Natural killer cell (primary cell): ENCODE data around the gene COL27A1. TPM values are rescaled to one million over a fixed set of nuclear protein-coding genes. Genes with fewer than 3 reads are reported as not detected.

Source experiments
- ATAC-seq, 3 donors: fragments of 150-1000 bp in 2 of 3; fragments of 200-7000 bp in 1 of 3; cut with Tn5 transposase; 1 replicate in 1 of 3; 2 replicates in 2 of 3; pipeline ENCODE4 v1.10.0; 2021; ENCODE audit warnings: mild to moderate bottlenecking in 2 of 3, moderate library complexity in 2 of 3
- DNase-seq, 2 donors: peaks; one replicate each; pipeline versions ENCODE4 v3.0.0 to v3.0.0-alpha.2; 2013 to 2021; ENCODE audit warnings: mixed read lengths in 1 of 2
- H3K27ac ChIP-seq: one replicate; pipeline ENCODE4 v1.5.1; 2013; ENCODE audit warnings: mild to moderate bottlenecking, low read length
- H3K27me3 ChIP-seq: one replicate; pipeline ENCODE4 v1.6.1; 2013; ENCODE audit warnings: low read length; ENCODE audit not compliant: control insufficient read depth, insufficient read depth
- H3K36me3 ChIP-seq: one replicate; pipeline ENCODE4 v1.6.1; 2013; ENCODE audit warnings: low read length; ENCODE audit not compliant: control insufficient read depth, insufficient read depth
- H3K4me1 ChIP-seq: one replicate; pipeline ENCODE4 v1.6.1; 2013; ENCODE audit warnings: low read length; ENCODE audit not compliant: control insufficient read depth, insufficient read depth
- H3K4me3 ChIP-seq: one replicate; pipeline ENCODE4 v1.5.1; 2013; ENCODE audit warnings: low read length
- H3K9me3 ChIP-seq: one replicate; pipeline ENCODE4 v1.6.1; 2013; ENCODE audit warnings: low read length; ENCODE audit not compliant: control insufficient read depth, insufficient read depth
- H3K27ac Mint-ChIP-seq, 2 donors: one replicate each; pipeline ENCODE4 v1.8.0; 2022; ENCODE audit warnings: mild to moderate bottlenecking in 2 of 2, mixed read lengths in 2 of 2, moderate library complexity in 1 of 2
- H3K27me3 Mint-ChIP-seq, 2 donors: one replicate each; pipeline ENCODE4 v1.8.0; 2022; ENCODE audit warnings: low read depth in 2 of 2, mixed read lengths in 2 of 2
- H3K36me3 Mint-ChIP-seq: one replicate; pipeline ENCODE4 v1.8.0; 2022; ENCODE audit warnings: mixed read lengths
- H3K4me1 Mint-ChIP-seq, 2 donors: one replicate each; pipeline ENCODE4 v1.8.0; 2022; ENCODE audit warnings: mixed read lengths in 2 of 2
- H3K4me3 Mint-ChIP-seq: one replicate; pipeline ENCODE4 v1.8.0; 2022; ENCODE audit warnings: mild to moderate bottlenecking, moderate library complexity, mixed read lengths
- H3K9me3 Mint-ChIP-seq, 2 donors: one replicate each; pipeline ENCODE4 v1.8.0; 2022; ENCODE audit warnings: mixed read lengths in 2 of 2
- CTCF ChIP-seq: fragments of 200-600 bp; IDR thresholded peaks from one replicate; pipeline ENCODE4 v1.8.0; 2022; ENCODE audit warnings: antibody characterized with exemption
- WGBS: methylation state at CpG from one replicate; pipeline ENCODE4 v1.1.7; 2013; ENCODE audit warnings: missing lambda C conversion rate; ENCODE audit not compliant: insufficient coverage; 5-methylcytosine and 5-hydroxymethylcytosine counted together
- intact Hi-C: fragments of 100-400 bp; cut with micrococcal nuclease; formaldehyde crosslinking; loops from one replicate; pipeline ENCODE4 v1.14.2; 2022
- total RNA-seq, 4 donors: library from RNA; stranded (reverse); fragments of 120-200 nt in 1 of 4; gene quantifications; one replicate each; pipeline versions ENCODE4 v1.2.3 to v1.2.4, GENCODE V29; 2013 to 2022

The COL27A1 gene
- total RNA-seq, 3 donors from 2014 or later (not counting 1 experiment from before 2014, with no cell fraction given) = not detected

GRCh38 chr9:114143234-114143633 lies 12.1 kb upstream of the COL27A1 start:
- H3K27ac Mint-ChIP-seq = no peak overlapping the region
- Histone ChIP-seq H3K27ac (no peak overlapping the region), H3K4me3 (no peak overlapping the region), H3K9me3 (no peaks in the 10 kb centered on the region), H3K27me3 (no peaks in the 10 kb centered on the region), H3K36me3 (no peaks in the 10 kb centered on the region), H3K4me1 (no peaks in the 10 kb centered on the region)
- no peaks in the 10 kb centered on the region for H3K9me3 Mint-ChIP-seq
- no peak for TF ChIP-seq CTCF
- H3K4me3 Mint-ChIP-seq = no peak overlapping the region
- H3K36me3 Mint-ChIP-seq = no peaks in the 10 kb centered on the region
- DNase-seq = no peak
- peaks cover 4 to 16% of the 10 kb centered on the region in 2 donors for H3K27me3 Mint-ChIP-seq
- 92% methylated on average over 5 of the region's 5 CpGs for WGBS
- intact Hi-C loops = no loop called here
- no peaks in the 10 kb centered on the region for H3K4me1 Mint-ChIP-seq
- no peak for ATAC-seq

DNA sequence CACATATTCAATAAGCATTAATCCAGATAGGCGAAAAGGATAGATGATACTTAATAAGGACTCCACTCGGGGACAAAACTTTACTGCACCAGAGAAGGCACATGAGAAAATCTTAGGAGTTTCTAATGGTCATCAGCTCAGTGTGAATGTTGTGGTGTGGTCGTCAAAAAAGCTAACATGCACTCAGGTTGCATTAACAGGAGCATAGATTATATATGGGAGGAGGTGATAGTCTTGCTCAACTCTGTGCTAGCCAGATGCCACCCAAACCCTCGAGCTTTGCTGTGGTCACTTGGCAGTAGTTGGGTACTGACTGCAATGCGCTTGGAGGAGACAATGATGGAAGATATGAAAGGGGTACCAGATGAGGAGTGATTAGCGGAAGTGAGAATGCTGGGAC lies 8.6 kb upstream of the COL27A1 start:
- intact Hi-C loops = no loop called here
- Mint-ChIP-seq H3K4me3 (no peak overlapping the region), H3K27ac (no peak overlapping the region), H3K9me3 (no peaks in the 10 kb centered on the region), H3K4me1 (no peaks in the 10 kb centered on the region), H3K27me3 (peaks cover 16 to 22% of the 10 kb centered on the region in 2 donors), H3K36me3 (no peaks in the 10 kb centered on the region)
- Histone ChIP-seq H3K4me3 (no peak overlapping the region), H3K27ac (no peak overlapping the region), H3K4me1 (no peaks in the 10 kb centered on the region), H3K27me3 (peaks cover 2% of the 10 kb centered on the region), H3K9me3 (no peaks in the 10 kb centered on the region), H3K36me3 (no peaks in the 10 kb centered on the region)
- no peak for ATAC-seq
- 85% methylated on average over 6 of the region's 6 CpGs for WGBS
- no peak for DNase-seq
- TF ChIP-seq CTCF = no peak

DNA sequence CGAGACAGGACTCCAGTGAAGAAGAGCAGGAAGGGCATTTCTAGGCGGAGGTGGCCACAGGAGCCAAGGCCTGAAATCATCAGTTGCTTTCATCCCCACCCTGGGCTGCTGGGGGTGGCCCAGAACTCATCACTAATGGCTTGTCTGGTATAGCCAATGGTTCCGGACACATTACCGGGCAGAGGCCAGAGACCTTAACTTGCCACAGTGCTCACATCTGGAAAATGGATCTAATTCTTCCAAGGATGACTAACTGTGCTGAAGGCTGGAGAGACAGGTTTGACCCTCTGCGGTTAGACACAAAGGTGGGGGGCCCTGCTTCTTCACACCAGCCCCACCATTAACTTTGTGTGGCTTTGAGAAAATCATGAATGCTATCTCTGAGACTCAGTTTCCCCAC lies 6.2 kb upstream of the COL27A1 start:
- Mint-ChIP-seq H3K27me3 (peaks cover 24 to 30% of the 10 kb centered on the region in 2 donors), H3K27ac (no peak overlapping the region), H3K4me1 (peaks cover 0 to under 1% of the 10 kb centered on the region in 2 donors), H3K4me3 (no peak overlapping the region), H3K36me3 (no peaks in the 10 kb centered on the region), H3K9me3 (no peaks in the 10 kb centered on the region)
- Histone ChIP-seq H3K36me3 (no peaks in the 10 kb centered on the region), H3K27ac (no peak overlapping the region), H3K27me3 (peaks cover 18% of the 10 kb centered on the region), H3K9me3 (no peaks in the 10 kb centered on the region), H3K4me3 (no peak overlapping the region), H3K4me1 (peaks cover under 1% of the 10 kb centered on the region)
- TF ChIP-seq CTCF = no peak
- DNase-seq (no peak), ATAC-seq (no peak)
- 98% methylated on average over 5 of the region's 5 CpGs for WGBS
- intact Hi-C loops = no loop called here

DNA sequence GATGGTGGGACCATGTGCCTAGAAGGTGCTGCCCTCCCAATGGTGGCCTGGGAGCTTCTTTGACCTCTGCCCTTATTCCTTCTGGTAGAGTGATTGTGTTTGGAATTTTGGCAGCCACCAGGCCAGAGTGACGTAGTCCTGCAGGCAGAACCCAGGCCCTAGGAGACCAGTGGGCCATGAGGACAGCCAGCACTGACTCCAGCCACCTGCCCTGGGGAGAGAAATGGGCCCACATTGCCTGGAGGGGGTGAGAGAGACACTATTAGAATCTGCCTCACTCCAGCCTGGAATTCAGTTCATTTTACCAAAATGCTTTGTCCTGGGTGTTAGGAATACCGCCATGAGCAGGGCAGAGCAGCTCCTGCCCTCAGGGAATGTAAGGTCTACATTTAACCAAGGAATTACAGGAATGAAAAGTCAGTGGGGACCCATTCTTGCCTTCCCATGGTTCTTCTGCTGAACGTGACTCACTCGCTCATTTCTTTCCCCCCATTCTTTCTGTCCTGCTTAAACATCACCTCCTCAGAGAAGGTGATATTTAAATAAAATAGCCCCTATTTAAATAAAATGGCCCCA lies 5.5 kb upstream of the COL27A1 start:
- H3K27me3 ChIP-seq = peaks cover 25% of the 10 kb centered on the region
- no peaks in the 10 kb centered on the region for H3K36me3 ChIP-seq
- no peak for ATAC-seq
- intact Hi-C loops = no loop called here
- 81% methylated on average over 4 of the region's 4 CpGs for WGBS
- H3K4me3 ChIP-seq = no peak overlapping the region
- no peaks in the 10 kb centered on the region for H3K9me3 ChIP-seq
- H3K36me3 Mint-ChIP-seq = no peaks in the 10 kb centered on the region
- no peak overlapping the region for H3K4me3 Mint-ChIP-seq
- H3K4me1 ChIP-seq = peaks cover 7% of the 10 kb centered on the region
- no peak overlapping the region for H3K27ac ChIP-seq
- H3K4me1 Mint-ChIP-seq = peaks cover 6 to 7% of the 10 kb centered on the region in 2 donors
- peaks cover 31 to 36% of the 10 kb centered on the region in 2 donors for H3K27me3 Mint-ChIP-seq
- DNase-seq = no peak
- H3K27ac Mint-ChIP-seq = no peak overlapping the region
- no peak for TF ChIP-seq CTCF
- H3K9me3 Mint-ChIP-seq = no peaks in the 10 kb centered on the region
